GM18499 (cell line): ENCODE results near the gene HMGCS2.

ENCODE experiments used
- ATAC-seq: cut with Tn5 transposase; IDR thresholded peaks from one replicate; pipeline ENCODE4 v1.9.1; 2021; ENCODE audit warnings: moderate number of reproducible peaks; ENCODE audit not compliant: insufficient read depth, unreplicated experiment

The HMGCS2 gene

DNA sequence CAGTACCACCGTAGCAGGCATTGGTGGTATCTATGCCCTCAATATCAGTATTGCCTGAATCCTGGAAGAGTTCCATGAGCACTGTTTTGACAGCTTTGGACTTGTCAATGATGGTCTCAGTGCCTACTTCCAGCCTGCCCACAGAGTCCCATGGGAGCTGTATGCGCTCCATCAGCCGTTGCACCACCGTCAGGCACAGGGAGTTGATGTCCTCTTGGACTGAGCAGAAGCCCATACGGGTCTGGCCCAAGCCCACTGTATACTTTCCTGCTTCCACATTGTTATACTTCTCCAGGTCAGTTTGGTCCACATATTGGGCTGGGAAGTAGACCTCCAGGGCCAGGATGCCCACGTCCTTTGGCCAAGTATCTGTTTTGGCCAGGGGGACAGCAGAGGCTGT lies 4.5 kb downstream of the HMGCS2 start:
- no peak for ATAC-seq

DNA sequence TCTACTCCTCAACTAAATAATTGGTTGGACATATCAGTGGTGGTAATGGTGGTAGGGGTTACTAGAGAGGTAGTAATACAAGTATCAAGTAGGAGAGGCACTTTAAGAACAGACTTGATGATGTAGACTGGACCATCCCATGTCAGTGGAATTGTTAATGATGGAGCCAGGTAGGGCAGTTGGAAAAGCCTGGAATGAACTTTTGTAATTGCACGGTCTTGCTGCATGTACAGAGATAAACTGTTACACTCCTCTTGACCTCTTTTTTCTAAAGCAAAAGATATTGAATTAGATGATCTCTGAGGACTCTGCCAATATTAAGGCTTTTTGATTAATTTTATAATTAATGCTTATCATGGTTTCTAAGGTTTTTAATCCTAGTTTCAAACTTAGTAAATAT lies 5.8 kb downstream of the HMGCS2 start:
- ATAC-seq = no peak

GRCh38 chr1:119762409-119762808 lies 6.3 kb downstream of the HMGCS2 start:
- no peak for ATAC-seq

GRCh38 chr1:119758584-119758983 lies 10.1 kb downstream of the HMGCS2 start:
- ATAC-seq = no peak

DNA sequence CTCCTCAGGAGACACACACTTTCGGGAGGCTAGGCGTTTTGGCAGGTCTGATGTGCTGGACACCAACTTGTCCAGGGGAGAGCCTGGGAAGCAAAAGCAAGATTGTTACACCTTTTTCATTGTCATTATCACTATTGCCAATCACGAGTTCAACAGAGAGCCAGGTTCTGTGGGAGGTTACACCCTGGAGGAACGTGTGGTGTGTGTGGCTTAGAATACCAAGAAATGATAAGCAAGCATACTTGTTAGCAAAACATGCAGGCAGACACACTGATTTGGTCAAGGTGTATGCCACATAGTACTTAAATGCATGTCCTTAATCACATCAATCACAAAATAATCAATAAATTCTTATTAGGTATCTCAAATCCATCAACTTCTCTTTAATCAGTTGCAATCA lies 16.1 kb downstream of the HMGCS2 start:
- ATAC-seq = no peak

DNA sequence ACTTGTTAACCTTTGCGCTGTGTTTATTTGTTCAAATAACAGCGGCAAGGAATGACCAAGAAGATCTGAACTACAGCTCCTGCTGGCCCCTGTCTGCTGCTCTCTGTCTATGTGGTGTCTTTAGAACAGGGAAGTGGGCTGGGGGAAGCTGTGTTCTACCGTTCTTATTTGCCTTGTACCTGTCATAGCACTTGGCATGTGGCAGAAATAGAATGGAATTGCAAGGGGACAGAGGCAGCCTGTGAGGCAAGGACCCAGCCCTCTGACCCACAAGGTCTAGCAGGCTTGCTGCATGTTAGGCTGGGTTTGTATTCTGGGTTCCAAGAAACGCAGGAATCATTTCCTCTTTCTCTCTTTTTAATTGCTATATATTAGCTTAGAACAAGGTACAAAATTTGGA lies 20.7 kb downstream of the HMGCS2 start:
- no peak for ATAC-seq

DNA sequence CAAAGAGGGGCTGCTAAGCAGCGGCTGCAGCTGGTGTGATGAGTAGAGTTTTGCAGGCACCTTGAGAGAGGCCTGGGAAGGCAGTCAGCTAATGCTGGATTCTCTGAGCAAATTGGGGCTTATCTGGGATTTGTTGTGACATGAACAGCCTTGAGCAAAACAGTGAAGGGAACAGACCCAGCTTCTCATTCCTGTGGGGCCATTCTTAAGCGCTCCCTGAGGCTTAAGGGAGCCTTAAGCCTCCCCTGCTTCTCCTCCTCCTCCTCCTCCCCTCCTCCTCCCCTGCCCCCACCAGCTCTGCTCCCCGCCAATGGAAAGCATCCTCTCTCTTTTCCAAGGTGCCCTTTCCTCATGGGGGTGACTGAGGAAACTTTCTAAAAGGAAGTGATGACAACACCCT lies 21.3 kb downstream of the HMGCS2 start:
- ATAC-seq = no peak

GRCh38 chr1:119745034-119745433 lies 23.7 kb downstream of the HMGCS2 start:
- no peak for ATAC-seq

- no peak for ATAC-seq
These were observed 24.1 kb downstream of the HMGCS2 start for GRCh38 chr1:119744598-119744942.

DNA sequence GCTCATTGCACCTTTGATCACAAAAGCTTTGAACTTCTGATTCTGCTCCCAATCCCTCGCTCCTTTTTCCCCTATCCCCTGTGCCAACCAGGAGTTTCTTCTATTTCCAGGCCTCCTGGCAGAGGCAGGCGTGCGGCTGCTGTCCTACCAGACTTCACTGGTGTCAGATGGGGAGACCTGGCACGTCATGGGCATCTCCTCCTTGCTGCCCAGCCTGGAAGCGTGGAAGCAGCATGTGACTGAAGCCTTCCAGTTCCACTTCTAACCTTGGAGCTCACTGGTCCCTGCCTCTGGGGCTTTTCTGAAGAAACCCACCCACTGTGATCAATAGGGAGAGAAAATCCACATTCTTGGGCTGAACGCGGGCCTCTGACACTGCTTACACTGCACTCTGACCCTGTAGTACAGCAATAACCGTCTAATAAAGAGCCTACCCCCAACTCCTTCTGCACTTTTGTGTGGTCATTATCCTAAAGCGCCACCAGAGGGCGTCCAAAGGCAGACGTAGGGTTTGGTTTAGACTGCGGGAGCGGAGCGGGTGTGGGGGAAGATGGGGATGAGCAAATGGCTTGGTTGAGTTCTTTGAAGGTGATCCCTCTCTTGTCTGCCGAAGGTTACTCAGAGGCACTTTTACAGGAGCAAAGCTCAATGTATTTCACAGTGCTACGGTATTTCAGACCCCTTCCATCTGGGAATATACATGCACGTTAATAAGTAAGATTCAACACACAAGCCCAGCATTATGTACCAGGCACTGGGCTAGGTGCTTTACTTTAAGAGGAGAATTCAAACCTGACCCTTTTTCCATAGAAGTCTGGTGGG lies 24.7 kb downstream of the HMGCS2 start:
- no peak for ATAC-seq

DNA sequence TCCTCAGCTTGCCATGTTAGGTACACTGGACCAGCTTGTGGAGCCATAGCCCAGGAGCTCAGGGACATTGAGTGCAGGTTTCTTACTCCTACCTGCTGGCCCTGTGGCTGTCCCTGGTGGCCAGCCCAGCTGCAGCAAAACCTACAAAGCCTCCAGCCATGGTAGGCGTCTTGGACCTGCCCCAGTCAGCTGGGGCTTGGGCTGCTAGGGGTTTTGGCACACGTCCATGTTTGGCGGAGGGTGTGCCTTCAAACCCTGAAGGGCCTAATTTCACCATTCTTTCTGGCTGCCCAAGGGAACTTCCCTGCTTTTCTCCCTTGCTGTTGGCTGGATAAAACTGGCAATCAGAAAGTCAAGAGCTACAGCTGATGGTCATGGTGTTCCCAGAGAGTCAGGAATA lies 25.4 kb downstream of the HMGCS2 start:
- no peak for ATAC-seq

DNA sequence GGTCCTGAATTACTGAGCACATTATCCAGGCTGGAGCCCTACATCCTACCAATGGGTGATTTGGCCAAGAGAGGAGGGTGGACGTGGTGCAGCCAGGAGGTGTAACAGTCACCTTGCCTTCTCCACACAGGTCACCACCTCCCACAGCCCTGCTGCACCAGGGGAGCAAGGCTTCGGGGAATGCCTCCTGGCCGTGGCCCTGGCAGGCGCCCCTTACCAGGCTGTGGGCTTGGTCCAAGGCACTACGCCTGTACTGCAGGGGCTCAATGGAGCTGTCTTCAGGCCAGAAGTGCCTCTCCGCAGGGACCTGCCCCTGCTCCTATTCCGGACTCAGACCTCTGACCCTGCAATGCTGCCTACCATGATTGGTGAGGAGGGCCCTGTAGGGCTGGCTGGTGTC lies 26.0 kb downstream of the HMGCS2 start:
- no peak for ATAC-seq

DNA sequence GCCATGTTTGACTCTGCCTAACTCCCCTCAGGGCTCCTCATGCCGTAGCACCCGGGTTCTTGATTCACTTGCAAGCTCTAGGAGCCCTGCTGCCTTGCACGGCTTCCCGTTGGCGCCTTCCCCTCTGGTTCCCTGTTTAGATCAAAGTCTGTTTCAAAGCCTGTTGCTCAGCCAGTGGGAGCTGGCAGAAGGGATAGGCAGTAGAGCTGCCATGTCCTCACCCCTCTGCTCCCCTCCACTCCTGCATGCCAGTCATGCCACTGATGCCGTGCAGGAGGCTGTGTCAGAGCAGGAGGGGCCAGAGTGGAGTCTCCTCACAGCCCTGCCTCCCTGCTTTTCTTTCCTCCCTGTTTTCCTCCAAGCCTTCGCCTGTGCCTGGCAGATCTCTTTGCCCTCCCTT lies 26.5 kb downstream of the HMGCS2 start:
- ATAC-seq = no peak

- ATAC-seq = no peak
These were observed 27.6 kb downstream of the HMGCS2 start for GRCh38 chr1:119740896-119741780.

DNA sequence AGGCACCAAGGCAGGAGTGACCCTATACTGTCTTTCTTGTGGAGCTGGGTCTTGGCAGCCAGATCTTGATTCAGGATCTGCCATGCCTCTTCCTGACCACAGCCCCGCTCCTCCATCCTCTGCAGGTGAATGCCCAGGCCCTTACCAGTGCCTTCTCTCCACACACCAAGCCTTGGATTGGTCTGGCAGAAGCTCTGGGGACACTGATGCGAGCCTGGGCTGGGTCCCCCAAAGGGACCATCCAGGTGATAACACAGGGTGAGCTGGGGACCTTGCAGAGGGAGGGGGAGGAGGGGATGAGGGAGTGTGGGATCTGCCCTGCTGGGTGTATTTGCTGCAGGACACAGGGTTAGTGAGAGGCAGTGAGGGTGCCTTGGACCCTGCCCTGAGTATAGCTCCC lies 28.4 kb downstream of the HMGCS2 start:
- no peak for ATAC-seq

DNA sequence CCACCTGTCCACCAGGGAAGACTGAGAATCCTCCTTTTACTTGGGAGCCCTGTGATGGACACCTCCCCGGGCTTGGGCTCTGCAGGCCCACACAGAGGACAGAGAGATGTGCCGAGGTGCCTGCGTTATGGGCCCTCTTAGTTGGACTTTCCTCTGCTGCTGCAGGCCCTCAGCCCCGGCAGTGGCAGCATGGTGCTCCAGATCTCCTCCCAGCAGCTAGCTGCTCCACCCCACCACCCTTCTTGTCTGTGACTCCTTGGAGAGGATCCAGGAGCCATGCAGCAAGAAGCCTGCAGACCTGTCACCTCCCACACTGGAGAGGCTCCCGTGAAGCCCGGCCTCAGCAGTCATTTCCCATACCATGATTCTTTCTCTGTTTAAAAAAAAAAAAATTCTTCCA lies 29.6 kb downstream of the HMGCS2 start:
- ATAC-seq = no peak

- no peak for ATAC-seq
These were observed 30.5 kb downstream of the HMGCS2 start for GRCh38 chr1:119738100-119738720.

- ATAC-seq = no peak
These were observed 31.5 kb downstream of the HMGCS2 start for GRCh38 chr1:119737040-119737682.

DNA sequence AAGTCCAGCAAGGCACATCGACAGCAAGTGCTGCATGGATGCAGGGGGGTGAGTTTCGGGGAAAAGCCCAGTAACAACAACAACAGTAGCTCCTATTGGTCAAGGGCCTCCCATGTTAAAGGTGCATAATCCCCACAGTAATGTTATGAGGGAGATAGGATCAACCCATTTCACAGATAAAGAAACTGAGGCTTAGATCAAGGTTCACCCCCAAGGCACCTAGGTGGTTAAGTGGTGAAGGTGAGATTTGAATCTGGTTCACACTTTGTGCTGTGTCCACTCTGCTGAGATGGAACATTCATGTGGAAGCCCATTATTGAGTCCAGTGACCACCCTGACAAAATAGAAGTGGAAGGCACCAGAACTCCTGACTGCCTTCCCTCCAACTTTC lies 32.1 kb downstream of the HMGCS2 start:
- ATAC-seq = no peak

DNA sequence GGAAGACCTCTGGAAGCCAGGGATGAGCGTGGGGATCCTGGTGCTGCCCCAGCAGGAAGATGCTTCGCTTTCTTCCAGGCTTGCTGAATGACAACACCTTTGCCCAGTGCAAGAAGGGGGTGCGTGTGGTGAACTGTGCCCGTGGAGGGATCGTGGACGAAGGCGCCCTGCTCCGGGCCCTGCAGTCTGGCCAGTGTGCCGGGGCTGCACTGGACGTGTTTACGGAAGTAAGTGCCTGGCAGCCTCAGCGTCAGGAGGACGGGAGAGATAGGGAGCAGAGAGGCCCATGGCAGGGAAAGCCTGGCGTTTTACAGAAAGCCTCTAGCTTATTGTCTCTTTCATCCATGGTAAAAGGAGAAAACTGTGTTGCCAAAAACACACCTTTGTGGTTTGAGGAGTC lies 33.5 kb downstream of the HMGCS2 start:
- no peak for ATAC-seq

- no peak for ATAC-seq
These were observed 35.0 kb downstream of the HMGCS2 start for GRCh38 chr1:119733754-119734153.
